EH (cell line): ENCODE measurements around the gene MRPL52.
"Not testable (repeated sequence)": the region's sequence is repeated elsewhere in the genome, so short reads cannot be mapped to it uniquely, and the experiment has no call there.

Experiments used
- DNase-seq: peaks from one replicate; pipeline ENCODE4 v3.0.0-alpha.2; 2015; ENCODE audit warnings: low read depth

The MRPL52 gene

DNA sequence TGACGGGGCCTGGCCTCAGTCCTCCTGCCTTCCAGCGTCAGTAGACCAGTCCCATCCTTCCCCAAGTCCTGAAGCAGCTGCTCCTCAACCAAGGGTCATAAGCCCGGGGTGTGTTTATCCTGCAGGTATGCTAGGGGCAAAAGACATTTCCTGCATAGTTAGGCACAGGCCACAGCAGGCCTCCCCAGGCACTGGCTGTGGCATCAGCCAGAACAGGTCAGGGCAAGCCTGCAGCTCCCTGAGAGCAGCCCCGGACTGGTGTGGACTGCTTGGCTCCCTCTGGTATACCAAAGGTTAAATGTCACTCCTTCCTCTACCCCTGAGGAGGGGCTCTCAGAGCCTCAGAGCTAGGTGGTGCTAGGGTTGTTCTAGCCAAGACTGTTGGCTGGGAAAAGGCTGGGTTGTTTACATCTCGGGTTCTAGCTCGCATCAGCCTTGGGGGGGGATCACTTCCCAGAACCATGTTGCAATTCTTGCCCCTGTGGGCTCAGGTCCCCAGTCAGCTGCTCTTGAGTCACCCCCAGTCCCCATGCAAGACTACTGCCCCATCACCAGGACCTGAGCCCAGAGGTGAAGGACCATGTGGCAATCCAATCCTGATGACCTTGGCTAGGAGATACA is 9.6 kb downstream of the MRPL52 start:
- peak; percentile 35 for DNase-seq

- DNase-seq: no peak
Observed at GRCh38 chr14:22841311-22841710, 11.6 kb downstream of the MRPL52 start.

DNA sequence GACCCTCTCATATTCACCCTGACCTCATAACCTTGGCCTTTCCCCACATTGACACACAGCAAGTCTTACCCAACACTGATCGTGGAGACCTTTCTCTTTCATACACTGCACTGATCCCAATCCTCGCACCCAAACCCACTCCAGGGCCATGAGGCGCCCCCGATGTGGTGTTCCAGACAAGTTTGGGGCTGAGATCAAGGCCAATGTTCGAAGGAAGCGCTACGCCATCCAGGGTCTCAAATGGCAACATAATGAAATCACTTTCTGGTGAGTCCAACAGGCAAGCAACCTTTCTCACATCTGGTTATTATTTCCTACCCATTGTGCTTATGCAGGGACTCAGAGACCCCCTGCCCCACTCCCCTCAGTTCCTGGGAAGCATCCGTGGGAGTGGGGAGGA is 12.1 kb downstream of the MRPL52 start:
- no peak for DNase-seq

DNA sequence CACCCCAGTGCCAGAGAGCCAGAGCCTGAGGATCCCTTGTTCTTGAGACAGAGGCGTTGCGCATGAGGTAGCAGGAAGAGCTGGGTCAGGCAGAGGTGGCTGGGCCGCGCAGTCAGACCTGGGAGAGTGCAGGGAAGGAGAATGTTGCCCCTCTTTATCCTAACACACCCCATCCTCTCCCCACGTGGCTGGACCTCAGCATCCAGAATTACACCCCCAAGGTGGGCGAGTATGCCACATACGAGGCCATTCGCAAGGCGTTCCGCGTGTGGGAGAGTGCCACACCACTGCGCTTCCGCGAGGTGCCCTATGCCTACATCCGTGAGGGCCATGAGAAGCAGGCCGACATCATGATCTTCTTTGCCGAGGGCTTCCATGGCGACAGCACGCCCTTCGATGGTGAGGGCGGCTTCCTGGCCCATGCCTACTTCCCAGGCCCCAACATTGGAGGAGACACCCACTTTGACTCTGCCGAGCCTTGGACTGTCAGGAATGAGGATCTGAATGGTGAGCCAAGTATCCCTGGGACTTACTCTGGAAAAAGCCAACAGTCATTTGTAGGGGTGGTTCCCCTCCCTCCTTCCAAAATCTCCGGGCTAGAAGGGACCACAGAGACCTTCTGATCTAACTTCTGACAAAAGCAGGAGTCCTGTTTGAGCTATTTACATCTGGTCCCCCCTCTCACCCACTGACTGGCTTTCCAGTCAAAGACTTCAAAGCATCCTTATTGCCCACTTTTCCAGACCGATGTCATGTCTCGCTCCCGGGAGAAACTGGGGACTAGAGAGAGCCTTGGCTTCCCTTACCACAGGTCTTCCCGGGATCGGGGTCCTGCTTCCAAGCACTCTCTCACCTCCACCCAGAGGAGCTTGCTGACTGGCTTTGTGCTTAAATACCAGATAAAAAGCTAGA is 12.8 kb downstream of the MRPL52 start:
- no peak for DNase-seq

- no peak for DNase-seq
Observed at GRCh38 chr14:22843123-22843925, 13.6 kb downstream of the MRPL52 start.

DNA sequence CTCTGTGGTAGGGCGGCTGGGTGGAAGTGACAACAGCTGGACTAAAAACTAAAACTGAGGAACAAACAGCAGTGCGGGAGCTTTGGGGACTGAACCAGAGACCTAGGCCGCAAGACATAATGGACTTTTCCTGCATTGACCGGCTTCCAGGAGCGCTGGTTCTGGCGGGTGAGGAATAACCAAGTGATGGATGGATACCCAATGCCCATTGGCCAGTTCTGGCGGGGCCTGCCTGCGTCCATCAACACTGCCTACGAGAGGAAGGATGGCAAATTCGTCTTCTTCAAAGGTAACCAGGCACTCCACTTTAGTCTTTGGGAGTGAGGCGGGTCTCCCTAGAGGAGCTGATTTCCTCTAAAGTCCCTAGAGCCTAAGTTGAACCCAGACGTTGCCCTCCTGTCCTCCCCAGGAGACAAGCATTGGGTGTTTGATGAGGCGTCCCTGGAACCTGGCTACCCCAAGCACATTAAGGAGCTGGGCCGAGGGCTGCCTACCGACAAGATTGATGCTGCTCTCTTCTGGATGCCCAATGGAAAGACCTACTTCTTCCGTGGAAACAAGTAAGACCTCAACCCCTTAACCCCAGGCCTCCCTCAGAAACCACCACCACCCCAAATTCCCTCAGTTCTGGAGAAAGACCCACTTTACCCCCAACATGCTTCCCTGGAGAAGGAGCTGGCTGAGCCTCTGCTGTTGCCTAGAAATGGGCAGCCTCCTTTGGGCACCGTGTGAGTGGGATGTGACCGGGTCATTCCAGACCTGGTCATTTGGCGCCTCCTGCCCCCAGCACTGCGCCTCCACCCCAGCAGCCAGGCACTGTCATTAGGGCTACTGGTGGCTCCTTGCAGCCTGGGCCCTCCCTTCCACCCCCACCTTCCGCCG is 14.8 kb downstream of the MRPL52 start:
- DNase-seq: no peak

DNA sequence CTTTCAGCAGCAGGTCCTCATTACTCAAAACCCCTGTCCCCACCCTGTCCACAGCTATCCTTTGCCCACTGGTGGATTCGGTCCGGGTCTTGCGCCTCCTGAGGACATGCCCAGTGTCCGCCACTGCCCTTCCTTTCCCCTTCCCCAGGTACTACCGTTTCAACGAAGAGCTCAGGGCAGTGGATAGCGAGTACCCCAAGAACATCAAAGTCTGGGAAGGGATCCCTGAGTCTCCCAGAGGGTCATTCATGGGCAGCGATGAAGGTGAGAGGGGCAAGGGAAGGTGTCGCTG is 15.4 kb downstream of the MRPL52 start:
- no peak for DNase-seq

DNA sequence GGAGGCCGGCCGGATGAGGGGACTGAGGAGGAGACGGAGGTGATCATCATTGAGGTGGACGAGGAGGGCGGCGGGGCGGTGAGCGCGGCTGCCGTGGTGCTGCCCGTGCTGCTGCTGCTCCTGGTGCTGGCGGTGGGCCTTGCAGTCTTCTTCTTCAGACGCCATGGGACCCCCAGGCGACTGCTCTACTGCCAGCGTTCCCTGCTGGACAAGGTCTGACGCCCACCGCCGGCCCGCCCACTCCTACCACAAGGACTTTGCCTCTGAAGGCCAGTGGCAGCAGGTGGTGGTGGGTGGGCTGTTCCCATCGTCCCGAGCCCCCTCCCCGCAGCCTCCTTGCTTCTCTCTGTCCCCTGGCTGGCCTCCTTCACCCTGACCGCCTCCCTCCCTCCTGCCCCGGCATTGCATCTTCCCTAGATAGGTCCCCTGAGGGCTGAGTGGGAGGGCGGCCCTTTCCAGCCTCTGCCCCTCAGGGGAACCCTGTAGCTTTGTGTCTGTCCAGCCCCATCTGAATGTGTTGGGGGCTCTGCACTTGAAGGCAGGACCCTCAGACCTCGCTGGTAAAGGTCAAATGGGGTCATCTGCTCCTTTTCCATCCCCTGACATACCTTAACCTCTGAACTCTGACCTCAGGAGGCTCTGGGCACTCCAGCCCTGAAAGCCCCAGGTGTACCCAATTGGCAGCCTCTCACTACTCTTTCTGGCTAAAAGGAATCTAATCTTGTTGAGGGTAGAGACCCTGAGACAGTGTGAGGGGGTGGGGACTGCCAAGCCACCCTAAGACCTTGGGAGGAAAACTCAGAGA is 16.3 kb downstream of the MRPL52 start:
- no peak for DNase-seq

DNA sequence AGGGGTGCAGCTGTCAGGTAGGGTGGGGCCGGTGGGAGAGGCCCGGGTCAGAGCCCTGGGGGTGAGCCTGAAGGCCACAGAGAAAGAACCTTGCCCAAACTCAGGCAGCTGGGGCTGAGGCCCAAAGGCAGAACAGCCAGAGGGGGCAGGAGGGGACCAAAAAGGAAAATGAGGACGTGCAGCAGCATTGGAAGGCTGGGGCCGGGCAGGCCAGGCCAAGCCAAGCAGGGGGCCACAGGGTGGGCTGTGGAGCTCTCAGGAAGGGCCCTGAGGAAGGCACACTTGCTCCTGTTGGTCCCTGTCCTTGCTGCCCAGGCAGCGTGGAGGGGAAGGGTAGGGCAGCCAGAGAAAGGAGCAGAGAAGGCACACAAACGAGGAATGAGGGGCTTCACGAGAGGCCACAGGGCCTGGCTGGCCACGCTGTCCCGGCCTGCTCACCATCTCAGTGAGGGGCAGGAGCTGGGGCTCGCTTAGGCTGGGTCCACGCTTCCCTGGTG is 17.2 kb downstream of the MRPL52 start:
- DNase-seq: no peak

- DNase-seq: peak; percentile 51
Observed at GRCh38 chr14:22847661-22848341, 18.1 kb downstream of the MRPL52 start.

DNA sequence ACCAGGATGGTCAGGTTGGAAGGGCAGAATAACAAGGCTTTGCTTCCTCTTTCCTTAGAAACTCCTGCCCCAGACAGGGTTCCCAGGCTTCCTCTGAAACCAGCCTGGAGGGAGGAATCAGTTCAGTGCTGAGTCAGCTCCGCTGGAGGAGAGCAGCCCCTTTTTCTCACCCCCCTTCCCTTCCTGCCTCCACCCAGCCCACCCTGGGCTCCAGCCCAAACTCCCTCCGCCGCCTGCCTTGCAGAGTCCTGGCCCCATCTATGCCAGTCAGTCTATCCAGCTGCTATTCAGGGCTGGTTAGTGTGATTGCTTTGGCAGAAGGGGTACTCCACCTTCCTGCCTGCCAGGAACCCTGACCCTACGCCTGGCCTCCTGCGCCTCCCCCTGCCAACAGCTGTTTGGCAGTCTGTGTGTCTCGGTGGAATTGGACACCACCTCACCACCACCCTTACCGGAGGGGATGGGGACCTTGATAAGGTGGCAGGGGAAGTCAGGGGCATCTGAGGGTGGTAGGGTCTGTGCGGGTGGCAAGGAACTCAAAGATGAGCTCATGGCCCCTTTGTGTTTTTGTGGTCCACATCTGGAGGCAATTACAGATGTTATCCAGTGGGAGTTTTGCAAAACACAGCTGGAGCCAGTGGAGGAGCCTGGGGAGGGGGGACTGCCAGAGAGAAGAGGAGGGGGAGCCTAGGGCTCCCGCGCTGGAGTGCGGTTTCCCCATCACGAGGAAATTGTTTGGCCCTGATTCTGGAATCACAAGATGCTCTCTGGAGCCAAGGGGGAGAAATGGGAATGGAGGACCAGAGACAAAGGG is 18.9 kb downstream of the MRPL52 start:
- DNase-seq: peak; percentile 89

DNA sequence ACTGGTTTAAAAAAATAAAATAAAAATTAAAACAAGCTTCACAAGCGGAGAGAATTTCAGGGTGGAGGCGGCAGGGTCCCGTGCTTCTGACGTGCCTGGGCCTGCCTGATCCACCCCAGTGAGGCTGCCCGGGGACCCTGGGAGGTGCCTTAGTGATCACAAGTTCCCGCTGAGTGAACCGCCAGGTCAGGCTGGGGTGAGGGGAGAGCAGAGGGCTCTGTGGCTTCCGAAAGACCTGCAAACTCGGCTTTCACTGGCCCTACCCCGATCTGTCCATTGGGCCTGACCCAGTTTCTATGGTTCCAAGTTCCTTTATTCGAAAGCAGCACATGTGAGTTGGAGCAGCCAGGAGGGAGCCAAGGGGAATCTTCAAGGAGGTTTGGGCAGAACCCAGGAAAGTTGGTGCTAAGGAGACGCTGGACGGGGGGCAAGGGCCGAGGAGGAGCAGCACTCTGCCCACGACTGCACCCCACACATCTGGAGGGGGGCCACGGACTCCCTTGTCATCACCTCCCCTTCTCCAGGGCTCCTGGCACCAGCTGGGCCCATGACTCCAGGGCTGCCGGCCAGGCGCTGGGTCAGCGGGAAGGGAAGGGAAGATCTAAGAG is 19.6 kb downstream of the MRPL52 start:
- DNase-seq: peak; percentile 17

DNA sequence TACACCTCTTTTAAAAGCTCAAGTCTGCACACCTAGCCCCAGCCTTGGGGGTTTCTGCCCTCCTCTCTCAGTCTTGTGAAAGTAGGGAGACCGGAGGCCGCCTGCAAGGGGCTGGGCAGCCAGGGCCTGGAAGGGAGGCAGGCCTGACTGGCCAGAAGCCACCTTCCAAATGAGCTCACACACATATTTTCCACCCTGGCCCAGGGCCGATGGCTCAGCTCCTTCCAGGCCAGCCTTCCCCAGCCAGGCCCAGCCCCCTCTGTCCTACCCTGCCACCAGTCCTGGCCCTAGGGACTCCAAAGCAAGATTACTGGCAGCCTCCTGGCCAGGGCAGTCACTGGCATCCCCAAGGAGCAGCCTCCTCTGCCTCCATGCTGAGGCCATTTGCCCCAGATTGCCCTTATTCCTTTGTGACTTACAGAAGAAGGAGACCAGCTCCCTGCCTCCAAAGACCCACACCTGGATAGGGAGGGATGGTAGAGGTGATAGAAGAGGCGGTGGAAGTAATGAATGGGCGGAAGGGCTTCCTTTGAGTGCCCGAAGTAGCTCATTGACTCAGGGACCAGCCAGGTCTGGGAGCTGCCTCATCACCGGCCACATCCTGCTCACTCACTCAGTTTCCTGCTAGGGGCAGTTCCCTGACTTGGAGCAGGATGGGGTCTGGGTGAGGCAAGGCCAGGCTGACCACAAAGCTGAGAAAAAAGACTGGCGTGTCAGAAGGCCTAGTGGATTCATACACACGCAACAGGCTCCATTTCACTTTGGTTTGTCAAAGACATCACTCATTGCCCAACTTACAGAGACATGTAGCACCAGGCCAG is 21.5 kb downstream of the MRPL52 start:
- DNase-seq: peak; percentile 98

- DNase-seq: not testable (repeated sequence)
Observed at GRCh38 chr14:22852178-22852577, 22.5 kb downstream of the MRPL52 start.

DNA sequence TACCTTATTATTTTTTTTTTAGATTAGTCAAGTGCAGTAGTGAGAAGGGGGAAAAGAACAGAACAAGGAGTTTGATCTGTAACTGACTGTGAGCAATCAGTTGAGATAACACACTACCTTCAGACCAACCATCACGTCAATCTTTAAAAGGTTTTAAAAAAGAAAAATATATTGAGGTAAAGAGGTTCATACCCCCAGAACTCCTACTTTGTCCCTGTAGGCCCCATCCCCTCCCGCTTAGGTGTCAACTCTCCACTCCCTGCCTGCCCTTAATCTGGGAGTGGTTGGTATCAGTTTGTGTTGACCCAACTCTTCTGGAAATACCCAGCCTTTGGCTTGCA is 22.9 kb downstream of the MRPL52 start:
- no peak for DNase-seq

GRCh38 chr14:22852940-22853767 is 23.5 kb downstream of the MRPL52 start:
- peak; percentile 84 for DNase-seq

- DNase-seq: not testable (repeated sequence)
Observed at GRCh38 chr14:22854296-22854695, 24.6 kb downstream of the MRPL52 start.
